Stomach (tissue), 9 donors: ENCODE measurements around the gene RPRD1B. TPM values are rescaled to one million over a fixed set of nuclear protein-coding genes. Genes with fewer than 3 reads are reported as not detected.

Experiments
- DNase-seq, 2 donors: peaks; one replicate each; pipeline versions ENCODE4 v3.0.0 to v3.0.0-alpha.2; 2013 to 2019
- H3K27ac ChIP-seq, 5 donors: fragments of 200-600 bp in 4 of 5; sonication (generic) in 4 of 5; one replicate each; pipeline ENCODE4 v1.5.1; 2013 to 2019; ENCODE audit warnings: mild to moderate bottlenecking in 1 of 5, moderate library complexity in 1 of 5
- H3K27me3 ChIP-seq, 3 donors: fragments of 200-600 bp; sonication (generic); one replicate each; pipeline ENCODE4 v1.5.1; 2017 to 2019; ENCODE audit warnings: mixed run types in 1 of 3
- H3K36me3 ChIP-seq, 4 donors: fragments of 200-600 bp; sonication (generic); 1 replicate in 3 of 4; 2 replicates in 1 of 4; pipeline ENCODE4 v1.5.1; 2016 to 2019
- H3K4me1 ChIP-seq, 4 donors: fragments of 200-600 bp; sonication (generic); one replicate each; pipeline ENCODE4 v1.5.1; 2016 to 2019
- H3K4me3 ChIP-seq, 4 donors: fragments of 200-600 bp; sonication (generic) in 3 of 4; one replicate each; pipeline ENCODE4 v1.5.1; 2016 to 2019; ENCODE audit warnings: mild to moderate bottlenecking in 1 of 4
- H3K9me3 ChIP-seq, 4 donors: fragments of 200-600 bp; sonication (generic); one replicate each; pipeline ENCODE4 v1.5.1; 2016 to 2019
- CTCF ChIP-seq, 7 experiments: fragments of 450-650 bp in 4 of 7; fragments of 200-600 bp in 3 of 7; sonication (generic) in 3 of 7; IDR thresholded peaks; one replicate each; pipeline ENCODE4 v1.5.1; 2016 to 2019; ENCODE audit warnings: antibody characterized with exemption in 7 of 7, control low read depth in 2 of 7, mild to moderate bottlenecking in 1 of 7
- EP300 ChIP-seq: sonication (generic); formaldehyde crosslinking; IDR thresholded peaks from one replicate; pipeline ENCODE4 v1.6.1; 2017; ENCODE audit warnings: antibody characterized with exemption
- POLR2A ChIP-seq, 4 donors: fragments of 450-650 bp; IDR thresholded peaks; one replicate each; pipeline ENCODE4 v1.6.1; 2016; ENCODE audit warnings: antibody characterized with exemption in 4 of 4, control low read depth in 2 of 4, mild to moderate bottlenecking in 1 of 4, moderate library complexity in 1 of 4
- POLR2AphosphoS5 ChIP-seq, 3 donors: sonication (generic); formaldehyde crosslinking; IDR thresholded peaks; one replicate each; pipeline ENCODE4 v1.6.1; 2016; ENCODE audit warnings: antibody characterized with exemption in 3 of 3
- whole genome bisulfite sequencing, 5 donors: extraction: QIAGEN DNeasy Blood & Tissue Kit in 3 of 5; methylation state at CpG; one replicate each; pipeline versions ENCODE4 v1.1.5 to v1.1.7; 2013 to 2018; 5-methylcytosine and 5-hydroxymethylcytosine counted together
- intact Hi-C: fragments of 100-400 bp; cut with DNase I; formaldehyde crosslinking; loops from one replicate; pipeline ENCODE4 v1.15.1; 2023; ENCODE audit warnings: low total_unique reads
- polyA plus RNA-seq, 3 donors: library from polyadenylated mRNA; stranded (reverse); fragments of 200-250 nt; gene quantifications; one replicate each; pipeline ENCODE4 v1.2.3, GENCODE V29; 2013
- total RNA-seq, 5 donors: library from RNA; depleted of rRNA; stranded (reverse); fragments of >200 nt; gene quantifications; one replicate each; pipeline versions ENCODE4 v1.1.0 to v1.2.3, GENCODE V29; 2014 to 2016
- donor health status: healthy with polysubstance abuse.
- donor health status: Bipolar disorder and iron deficiency.
- donor health status: healthy.

The RPRD1B gene
- total and polyA plus RNA-seq, 8 donors = 8.0 to 60.0 (median 17.8) TPM

GRCh38 chr20:37990571-37991151 is 42.9 kb upstream of the RPRD1B start:
- Histone ChIP-seq H3K27ac (peak overlapping the region in 4 of 5 donors; percentile 55 to 79 (median 62)), H3K36me3 (peaks cover 11 to 36% (median 26%) of the 10 kb centered on the region in 4 donors), H3K9me3 (no peaks in the 10 kb centered on the region), H3K4me3 (no peak overlapping the region), H3K27me3 (no peaks in the 10 kb centered on the region), H3K4me1 (peaks cover 21 to 78% (median 65%) of the 10 kb centered on the region in 4 donors)
- DNase-seq = peak; percentile 71 to 75
- intact Hi-C loops = loop anchor here (10.0 kb wide), 2 partner anchors 86 to 426 kb away; partner anchors contain the start of gene VSTM2L
- WGBS, 5 donors = 22 to 53% (median 38%) methylated on average over 10 of the region's 10 CpGs
- TF ChIP-seq EP300 (no peak), POLR2AphosphoS5 (IDR thresholded peaks at IDR 0.05) (peak in 2 of 3 donors; percentile 60 to 63), POLR2A (IDR thresholded peaks at IDR 0.05) (no peak), CTCF (IDR thresholded peaks at IDR 0.05) (no peak)

- TF ChIP-seq CTCF (IDR thresholded peaks at IDR 0.05) = no peak
- TF ChIP-seq EP300 = no peak
- TF ChIP-seq POLR2AphosphoS5 (IDR thresholded peaks at IDR 0.05) = no peak
- no peak for TF ChIP-seq POLR2A (IDR thresholded peaks at IDR 0.05)
- intact Hi-C loops = loop anchor here (10.0 kb wide), 2 partner anchors 87 to 427 kb away; partner anchors contain the start of gene VSTM2L
- Histone ChIP-seq H3K4me3 (no peak overlapping the region), H3K27me3 (no peaks in the 10 kb centered on the region), H3K9me3 (no peaks in the 10 kb centered on the region), H3K36me3 (peaks cover 18 to 42% (median 33%) of the 10 kb centered on the region in 4 donors), H3K27ac (peak overlapping the region; percentile 26 to 79 (median 60)), H3K4me1 (peaks cover 21 to 71% (median 59%) of the 10 kb centered on the region in 4 donors)
- no peak for DNase-seq
- WGBS, 5 donors = 56 to 68% (median 62%) methylated on average over 4 of the region's 4 CpGs
Measured at GRCh38 chr20:37991157-37991866, 42.2 kb upstream of the RPRD1B start.

GRCh38 chr20:37991908-37992307 is 41.6 kb upstream of the RPRD1B start:
- H3K36me3 ChIP-seq = peaks cover 24 to 48% (median 39%) of the 10 kb centered on the region in 4 donors
- H3K27ac ChIP-seq = peak overlapping the region in 3 of 5 donors; percentile 11 to 64 (median 55)
- H3K4me1 ChIP-seq = peaks cover 21 to 65% (median 54%) of the 10 kb centered on the region in 4 donors
- no peaks in the 10 kb centered on the region for H3K9me3 ChIP-seq
- 89 to 97% (median 90%) methylated on average over 4 of the region's 4 CpGs for WGBS, 5 donors
- no peak overlapping the region for H3K4me3 ChIP-seq
- TF ChIP-seq POLR2A (IDR thresholded peaks at IDR 0.05) (no peak), CTCF (IDR thresholded peaks at IDR 0.05) (no peak), EP300 (no peak), POLR2AphosphoS5 (IDR thresholded peaks at IDR 0.05) (no peak)
- H3K27me3 ChIP-seq = no peaks in the 10 kb centered on the region
- DNase-seq = no peak
- intact Hi-C loops = loop anchor here (10.0 kb wide), 2 partner anchors 87 to 427 kb away; partner anchors contain the start of gene VSTM2L

GRCh38 chr20:37992802-37993409 is 40.6 kb upstream of the RPRD1B start:
- DNase-seq = peak in 1 of 2 donors; percentile 61
- peaks cover 18 to 55% (median 45%) of the 10 kb centered on the region in 4 donors for H3K4me1 ChIP-seq
- peak overlapping the region in 1 of 5 donors; percentile 11 for H3K27ac ChIP-seq
- no peaks in the 10 kb centered on the region for H3K9me3 ChIP-seq
- H3K27me3 ChIP-seq = no peaks in the 10 kb centered on the region
- 31 to 53% (median 40%) methylated on average over 5 of the region's 5 CpGs for WGBS, 5 donors
- intact Hi-C loops = loop anchor here (10.0 kb wide), 2 partner anchors 88 to 428 kb away; partner anchors contain the start of gene VSTM2L
- TF ChIP-seq POLR2A (IDR thresholded peaks at IDR 0.05) = no peak
- TF ChIP-seq POLR2AphosphoS5 (IDR thresholded peaks at IDR 0.05) = no peak
- TF ChIP-seq CTCF (IDR thresholded peaks at IDR 0.05) = peak in 5 of 7 experiments; percentile 16 to 74 (median 55)
- H3K36me3 ChIP-seq = peaks cover 32 to 58% (median 48%) of the 10 kb centered on the region in 4 donors
- no peak overlapping the region for H3K4me3 ChIP-seq
